ENCODE results near the gene EVI5L. TPM values are rescaled to one million over a fixed set of nuclear protein-coding genes. Genes with fewer than 3 reads are reported as not detected.

The EVI5L gene
- total and polyA plus RNA-seq, 4 donors = 1.4 to 5.0 (median 4.4) TPM

GRCh38 chr19:7895565-7895964, 65.5 kb downstream of the EVI5L start:
- no peak overlapping the region for H3K9ac ChIP-seq (ENCODE audit: low read depth in 1 of 2, low read length in 2 of 2)
- no peaks in the 10 kb centered on the region for H3K36me3 ChIP-seq (ENCODE audit: control insufficient read depth in 4 of 4, insufficient read depth in 3 of 4, low read depth in 1 of 4, low read length in 3 of 4)
- H3K4me1 ChIP-seq (ENCODE audit: control insufficient read depth in 4 of 4, insufficient read depth in 4 of 4, low read length in 3 of 4) = peaks cover 3 to 11% (median 6%) of the 10 kb centered on the region in 4 donors
- H3K4me3 ChIP-seq (ENCODE audit: low read depth in 1 of 3, low read length in 3 of 3) = no peak overlapping the region
- no peak for TF ChIP-seq FOXA2 (IDR thresholded peaks at IDR 0.05)
- TF ChIP-seq NR2F2 (IDR thresholded peaks at IDR 0.05) = no peak
- TF ChIP-seq ATF3 (IDR thresholded peaks at IDR 0.05) = no peak
- no peak for TF ChIP-seq REST (IDR thresholded peaks at IDR 0.05)
- TF ChIP-seq CTCF (IDR thresholded peaks at IDR 0.05; ENCODE audit: low read depth, low read length, missing input control) = no peak
- TF ChIP-seq TAF1 (conservative IDR thresholded peaks at IDR 0.05) = no peak
- TF ChIP-seq HNF4A (conservative IDR thresholded peaks at IDR 0.05) = no peak
- TF ChIP-seq RAD21 (IDR thresholded peaks at IDR 0.05) = no peak
- DNase-seq (ENCODE audit: low spot score) = no peak
- no peaks in the 10 kb centered on the region for H3K27me3 ChIP-seq (ENCODE audit: control insufficient read depth in 4 of 4, insufficient read depth in 4 of 4, low read length in 3 of 4)
- H3K9me3 ChIP-seq (ENCODE audit: control insufficient read depth in 4 of 4, low read length in 3 of 4) = no peaks in the 10 kb centered on the region
- no peak overlapping the region for H3K27ac ChIP-seq (ENCODE audit: low read depth in 1 of 2, low read length in 2 of 2)
- WGBS = 94% methylated on average over 13 of the region's 13 CpGs

- no peak overlapping the region for H3K4me3 ChIP-seq (ENCODE audit: low read depth in 1 of 3, low read length in 3 of 3)
- no peaks in the 10 kb centered on the region for H3K9me3 ChIP-seq (ENCODE audit: control insufficient read depth in 4 of 4, low read length in 3 of 4)
- H3K4me1 ChIP-seq (ENCODE audit: control insufficient read depth in 4 of 4, insufficient read depth in 4 of 4, low read length in 3 of 4) = peaks cover 3 to 16% (median 10%) of the 10 kb centered on the region in 4 donors
- H3K27ac ChIP-seq (ENCODE audit: low read depth in 1 of 2, low read length in 2 of 2) = no peak overlapping the region
- H3K27me3 ChIP-seq (ENCODE audit: control insufficient read depth in 4 of 4, insufficient read depth in 4 of 4, low read length in 3 of 4) = no peaks in the 10 kb centered on the region
- WGBS = 48% methylated on average over 11 of the region's 11 CpGs
- peak; percentile 43 for DNase-seq (ENCODE audit: low spot score)
- no peak overlapping the region for H3K9ac ChIP-seq (ENCODE audit: low read depth in 1 of 2, low read length in 2 of 2)
- no peaks in the 10 kb centered on the region for H3K36me3 ChIP-seq (ENCODE audit: control insufficient read depth in 4 of 4, insufficient read depth in 3 of 4, low read depth in 1 of 4, low read length in 3 of 4)
- TF ChIP-seq HNF4A (conservative IDR thresholded peaks at IDR 0.05) = peak; percentile 65 to 76
- no peak for TF ChIP-seq CTCF (IDR thresholded peaks at IDR 0.05; ENCODE audit: low read depth, low read length, missing input control)
- TF ChIP-seq YY1 (IDR thresholded peaks at IDR 0.05) = peak; percentile 24
- TF ChIP-seq RAD21 (IDR thresholded peaks at IDR 0.05) = peak in 1 of 2 donors; percentile 20
- peak; percentile 79 to 95 for TF ChIP-seq EGR1 (IDR thresholded peaks at IDR 0.05; ENCODE audit: low read depth in 2 of 2)
- TF ChIP-seq MAX (IDR thresholded peaks at IDR 0.05) = no peak
- peak in 1 of 2 donors; percentile 74 for TF ChIP-seq RXRA (IDR thresholded peaks at IDR 0.05)
Observed at GRCh38 chr19:7897292-7897691, 67.3 kb downstream of the EVI5L start.
